Gastrocnemius medialis (tissue), 4 donors: ENCODE measurements around the gene FLT3LG.

Experiments used
- CTCF ChIP-seq, 5 experiments: fragments of 450-650 bp in 3 of 5; fragments of 200-600 bp in 2 of 5; sonication (generic) in 2 of 5; IDR thresholded peaks in 4 of 5; conservative IDR thresholded peaks in 1 of 5; 1 replicate in 4 of 5; 2 replicates in 1 of 5; pipeline ENCODE4 v1.5.1; 2016 to 2019; ENCODE audit warnings: antibody characterized with exemption in 5 of 5, mild to moderate bottlenecking in 3 of 5, moderate library complexity in 3 of 5
- POLR2A ChIP-seq, 2 donors: fragments of 450-650 bp; IDR thresholded peaks; one replicate each; pipeline ENCODE4 v1.6.1; 2017; ENCODE audit warnings: antibody characterized with exemption in 2 of 2, mild to moderate bottlenecking in 2 of 2, moderate library complexity in 2 of 2

- no peak for TF ChIP-seq CTCF (IDR thresholded peaks at IDR 0.05 in 4 of 5, conservative IDR thresholded peaks at IDR 0.05 in 1 of 5)
- TF ChIP-seq POLR2A (IDR thresholded peaks at IDR 0.05): no peak
Observed at GRCh38 chr19:49507803-49508494, 33.9 kb downstream of the FLT3LG start.
